ENCODE measurements around the gene OTX2. TPM values are rescaled to one million over a fixed set of nuclear protein-coding genes. Genes with fewer than 3 reads are reported as not detected.

The OTX2 gene
- total RNA-seq, 1 experiment from 2014 or later, result not detected

DNA sequence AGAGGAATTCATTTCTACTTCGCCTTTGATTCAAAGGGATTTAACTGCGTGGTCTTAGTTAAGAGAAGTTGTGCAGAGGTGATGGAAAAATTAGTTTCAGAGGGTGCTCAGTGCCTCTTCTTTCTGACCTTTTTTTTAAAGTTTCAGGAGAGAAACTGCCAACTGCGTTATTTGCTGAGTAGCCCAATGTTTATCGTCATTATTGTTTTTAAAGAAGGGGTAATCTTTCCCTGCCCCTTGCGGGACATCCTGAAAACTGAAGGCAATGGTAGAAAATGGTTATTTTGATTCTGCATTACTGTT, 11.0 kb downstream of the OTX2 start:
- no peaks in the 10 kb centered on the region for H3K4me1 ChIP-seq (replicated peaks; ENCODE audit: insufficient read depth)
- ChIA-PET CTCF (no interaction called here), POLR2A (ENCODE audit: unreplicated experiment) (no interaction called here)
- no peaks in the 10 kb centered on the region for H3K9me3 ChIP-seq (ENCODE audit: insufficient read depth, low read depth)
- DNase-seq, result no peak
- no peak overlapping the region for H3K4me2 ChIP-seq
- no peak overlapping the region for H3K4me3 ChIP-seq
- TF ChIP-seq, protein P1, sequence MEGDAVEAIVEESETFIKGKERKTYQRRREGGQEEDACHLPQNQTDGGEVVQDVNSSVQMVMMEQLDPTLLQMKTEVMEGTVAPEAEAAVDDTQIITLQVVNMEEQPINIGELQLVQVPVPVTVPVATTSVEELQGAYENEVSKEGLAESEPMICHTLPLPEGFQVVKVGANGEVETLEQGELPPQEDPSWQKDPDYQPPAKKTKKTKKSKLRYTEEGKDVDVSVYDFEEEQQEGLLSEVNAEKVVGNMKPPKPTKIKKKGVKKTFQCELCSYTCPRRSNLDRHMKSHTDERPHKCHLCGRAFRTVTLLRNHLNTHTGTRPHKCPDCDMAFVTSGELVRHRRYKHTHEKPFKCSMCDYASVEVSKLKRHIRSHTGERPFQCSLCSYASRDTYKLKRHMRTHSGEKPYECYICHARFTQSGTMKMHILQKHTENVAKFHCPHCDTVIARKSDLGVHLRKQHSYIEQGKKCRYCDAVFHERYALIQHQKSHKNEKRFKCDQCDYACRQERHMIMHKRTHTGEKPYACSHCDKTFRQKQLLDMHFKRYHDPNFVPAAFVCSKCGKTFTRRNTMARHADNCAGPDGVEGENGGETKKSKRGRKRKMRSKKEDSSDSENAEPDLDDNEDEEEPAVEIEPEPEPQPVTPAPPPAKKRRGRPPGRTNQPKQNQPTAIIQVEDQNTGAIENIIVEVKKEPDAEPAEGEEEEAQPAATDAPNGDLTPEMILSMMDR (conservative IDR thresholded peaks at IDR 0.05), result no peak
- TF ChIP-seq EZH2 (IDR thresholded peaks at IDR 0.05; ENCODE audit: low read depth), result no peak
- no peak overlapping the region for H2AFZ ChIP-seq
- no peaks in the 10 kb centered on the region; the same call in 1 of the 2 replicates for H3K27me3 ChIP-seq (ENCODE audit: insufficient read depth, low read depth)
- intact Hi-C loops (cut with micrococcal nuclease; ENCODE audit: unreplicated experiment), result no loop called here
- H3K79me2 ChIP-seq (ENCODE audit: low read depth), result no peaks in the 10 kb centered on the region
- H3F3A ChIP-seq (ENCODE audit: insufficient read depth, low read depth), result no peaks in the 10 kb centered on the region
- H3K36me3 ChIP-seq (ENCODE audit: low read depth), result no peaks in the 10 kb centered on the region
- BruUV-seq (replicated peaks), result no TSS peak
- no peaks in the 10 kb centered on the region for H3K9me2 ChIP-seq (ENCODE audit: insufficient read depth)
- H3K27ac ChIP-seq, result no peak overlapping the region
- H4K20me1 ChIP-seq (ENCODE audit: insufficient read depth), result no peaks in the 10 kb centered on the region

DNA sequence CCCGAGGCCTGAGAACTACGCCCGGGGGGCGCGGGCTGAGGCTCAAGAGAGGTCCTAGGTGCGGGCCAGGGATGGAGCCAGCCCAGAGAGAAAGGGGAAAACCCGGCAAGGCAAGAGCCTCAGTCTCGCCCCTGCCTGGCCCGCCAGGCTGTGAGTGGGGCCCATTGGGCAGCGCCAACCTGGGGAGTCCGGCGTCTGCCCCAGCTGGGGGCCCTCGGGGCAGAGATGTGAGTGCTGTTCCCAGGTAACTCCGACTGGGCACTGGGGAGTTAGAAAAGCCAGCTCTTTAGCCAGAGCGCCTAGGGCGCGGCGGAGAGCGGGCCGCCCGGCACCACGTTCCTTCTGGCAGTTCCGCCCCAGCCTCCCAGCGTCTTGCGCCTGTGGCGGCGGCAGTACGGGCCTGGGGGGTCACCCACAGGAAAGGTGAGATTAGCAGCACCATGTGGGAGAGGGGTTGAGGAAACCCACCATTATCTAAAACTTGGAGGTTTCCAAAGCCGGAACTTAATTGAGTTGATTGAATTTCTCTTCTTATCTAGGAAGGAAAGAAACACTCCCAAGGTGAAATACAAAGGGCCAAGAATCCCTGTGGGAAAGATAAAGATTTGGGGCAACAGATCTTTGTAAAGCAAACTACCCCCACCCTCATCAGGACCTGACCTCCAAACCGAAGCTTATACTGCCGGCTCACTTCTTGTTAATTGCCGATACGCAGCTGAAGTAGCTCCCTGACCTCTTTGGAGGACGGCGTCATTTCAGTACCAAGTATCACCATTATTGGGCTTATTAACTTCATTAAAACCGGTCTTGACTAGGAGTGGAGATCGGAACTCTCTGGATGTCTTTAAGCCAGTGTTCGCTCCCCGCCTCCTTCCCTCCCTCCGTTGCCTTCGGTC, 11.6 kb downstream of the OTX2 start:
- Histone ChIP-seq H3K4me2 (no peak overlapping the region), H2AFZ (no peak overlapping the region), H3K79me2 (ENCODE audit: low read depth) (no peaks in the 10 kb centered on the region), H3F3A (ENCODE audit: insufficient read depth, low read depth) (no peaks in the 10 kb centered on the region), H3K4me1 (replicated peaks; ENCODE audit: insufficient read depth) (no peaks in the 10 kb centered on the region), H3K9me3 (ENCODE audit: insufficient read depth, low read depth) (no peaks in the 10 kb centered on the region), H3K36me3 (ENCODE audit: low read depth) (no peaks in the 10 kb centered on the region), H3K27ac (no peak overlapping the region), H3K27me3 (ENCODE audit: insufficient read depth, low read depth) (no peaks in the 10 kb centered on the region; the same call in 1 of the 2 replicates), H3K4me3 (no peak overlapping the region), H4K20me1 (ENCODE audit: insufficient read depth) (no peaks in the 10 kb centered on the region), H3K9me2 (ENCODE audit: insufficient read depth) (no peaks in the 10 kb centered on the region)
- no peak for TF ChIP-seq EZH2 (IDR thresholded peaks at IDR 0.05; ENCODE audit: low read depth)
- TF ChIP-seq, protein P1 (conservative IDR thresholded peaks at IDR 0.05), result no peak
- POLR2A ChIA-PET (ENCODE audit: unreplicated experiment), result no interaction called here
- CTCF ChIA-PET, result no interaction called here
- BruUV-seq (replicated peaks), result no TSS peak
- no peak for DNase-seq
- intact Hi-C loops (cut with micrococcal nuclease; ENCODE audit: unreplicated experiment), result no loop called here

DNA sequence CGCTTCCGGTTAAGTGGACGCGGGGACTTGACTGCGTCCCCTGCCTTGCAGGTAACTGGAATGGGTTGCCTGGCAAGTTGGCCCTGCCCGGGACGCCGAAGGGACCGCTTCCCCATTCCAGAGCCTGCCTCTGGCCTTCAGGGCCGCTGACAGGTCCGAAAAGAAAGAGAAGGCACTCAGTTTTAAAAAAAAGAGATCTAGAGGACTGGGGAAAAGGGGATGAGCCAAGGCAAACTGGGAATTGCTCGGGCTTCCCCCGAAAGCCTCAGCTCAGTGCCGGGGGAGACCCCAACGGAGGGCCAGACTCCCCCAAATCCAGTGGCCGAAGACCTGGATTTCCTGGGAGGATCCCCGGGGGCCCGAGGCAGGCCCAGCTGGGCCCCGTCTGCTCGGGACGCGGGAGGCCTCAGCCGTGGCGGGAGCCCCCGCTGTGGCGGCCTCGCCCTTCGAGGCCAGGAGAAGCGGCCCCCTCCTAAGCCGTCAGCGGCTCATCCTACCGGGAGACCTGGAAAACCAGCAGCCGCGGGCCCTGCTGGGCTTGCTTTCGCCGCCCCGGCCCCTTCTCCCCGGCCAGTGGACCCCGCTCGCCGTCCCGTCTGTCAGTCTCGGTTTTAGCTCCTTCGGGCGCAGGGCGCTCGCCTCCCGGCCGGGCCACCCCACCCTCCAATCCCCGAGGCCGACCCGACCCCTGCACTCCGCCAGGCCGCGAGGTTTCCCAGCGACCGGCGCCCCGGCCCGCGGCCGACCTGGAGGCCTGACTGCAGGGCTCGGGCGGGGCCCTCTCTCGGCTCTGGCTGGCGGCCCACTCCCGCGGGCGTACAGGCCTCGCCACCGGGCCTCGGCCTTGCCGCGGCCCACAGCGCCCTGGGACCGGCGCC, 12.5 kb downstream of the OTX2 start:
- H3K9me3 ChIP-seq (ENCODE audit: insufficient read depth, low read depth), result no peaks in the 10 kb centered on the region
- H3F3A ChIP-seq (ENCODE audit: insufficient read depth, low read depth), result no peaks in the 10 kb centered on the region
- H3K27me3 ChIP-seq (ENCODE audit: insufficient read depth, low read depth), result no peaks in the 10 kb centered on the region
- H3K27ac ChIP-seq, result no peak overlapping the region
- H3K9me2 ChIP-seq (ENCODE audit: insufficient read depth), result no peaks in the 10 kb centered on the region
- H3K4me1 ChIP-seq (replicated peaks; ENCODE audit: insufficient read depth), result no peaks in the 10 kb centered on the region
- CTCF ChIA-PET, result no interaction called here
- H3K4me2 ChIP-seq, result no peak overlapping the region
- no peak for DNase-seq
- intact Hi-C loops (cut with micrococcal nuclease; ENCODE audit: unreplicated experiment), result no loop called here
- H3K79me2 ChIP-seq (ENCODE audit: low read depth), result no peaks in the 10 kb centered on the region
- no peak overlapping the region for H2AFZ ChIP-seq
- no peaks in the 10 kb centered on the region for H3K36me3 ChIP-seq (ENCODE audit: low read depth)
- no peak for TF ChIP-seq EZH2 (IDR thresholded peaks at IDR 0.05; ENCODE audit: low read depth)
- TF ChIP-seq, protein P1 (conservative IDR thresholded peaks at IDR 0.05), result no peak
- H3K4me3 ChIP-seq, result no peak overlapping the region
- no TSS peak for BruUV-seq (replicated peaks)
- H4K20me1 ChIP-seq (ENCODE audit: insufficient read depth), result no peaks in the 10 kb centered on the region
- POLR2A ChIA-PET (ENCODE audit: unreplicated experiment), result no interaction called here
